Muscle layer of colon (tissue), 2 donors: ENCODE data around the gene TBC1D23.
"Not testable (repeated sequence)": the region's sequence is repeated elsewhere in the genome, so short reads cannot be mapped to it uniquely, and the experiment has no call there.

Experiments used
- H3K27ac ChIP-seq: one replicate; pipeline ENCODE4 v1.7.0; 2013; ENCODE audit warnings: low read depth, mild to moderate bottlenecking, low read length, moderate library complexity
- H3K27me3 ChIP-seq, 2 donors: one replicate each; pipeline ENCODE4 v1.7.0; 2013; ENCODE audit warnings: low read length in 2 of 2, mild to moderate bottlenecking in 2 of 2; ENCODE audit not compliant: insufficient read depth in 2 of 2, control insufficient read depth in 1 of 2
- H3K36me3 ChIP-seq: one replicate; pipeline ENCODE4 v1.7.0; 2013; ENCODE audit warnings: mild to moderate bottlenecking, low read length; ENCODE audit not compliant: insufficient read depth
- H3K4me1 ChIP-seq: one replicate; pipeline ENCODE4 v1.7.0; 2013; ENCODE audit warnings: mild to moderate bottlenecking, low read length; ENCODE audit not compliant: insufficient read depth
- H3K4me3 ChIP-seq, 2 donors: one replicate each; pipeline ENCODE4 v1.7.0; 2013; ENCODE audit warnings: low read length in 2 of 2, low read depth in 1 of 2, mild to moderate bottlenecking in 1 of 2, moderate library complexity in 1 of 2
- H3K9ac ChIP-seq: one replicate; pipeline ENCODE4 v1.7.0; 2013; ENCODE audit warnings: low read length
- H3K9me3 ChIP-seq: one replicate; pipeline ENCODE4 v1.7.0; 2013; ENCODE audit warnings: mild to moderate bottlenecking, low read length
- donor health status: abdominal sarcoma.
- donor health status: Adenocarcinoma of cecum.

The TBC1D23 gene

GRCh38 chr3:100271522-100271921 lies 10.7 kb downstream of the TBC1D23 start:
- H3K4me1 ChIP-seq: peaks cover 18% of the 10 kb centered on the region
- H3K27ac ChIP-seq: no peak overlapping the region
- no peaks in the 10 kb centered on the region for H3K27me3 ChIP-seq
- no peaks in the 10 kb centered on the region for H3K36me3 ChIP-seq
- H3K4me3 ChIP-seq: no peak overlapping the region
- H3K9me3 ChIP-seq: no peaks in the 10 kb centered on the region
- no peak overlapping the region for H3K9ac ChIP-seq

GRCh38 chr3:100272797-100273611 lies 12.2 kb downstream of the TBC1D23 start:
- not testable (repeated sequence) for H3K36me3 ChIP-seq, H3K9me3 ChIP-seq, H3K27me3 ChIP-seq, H3K27ac ChIP-seq, H3K4me3 ChIP-seq, H3K9ac ChIP-seq
- H3K4me1 ChIP-seq: peaks cover 18% of the 10 kb centered on the region

GRCh38 chr3:100274361-100274760 lies 13.6 kb downstream of the TBC1D23 start:
- H3K27me3 ChIP-seq: no peaks in the 10 kb centered on the region
- H3K9ac ChIP-seq: no peak overlapping the region
- no peaks in the 10 kb centered on the region for H3K36me3 ChIP-seq
- no peak overlapping the region for H3K4me3 ChIP-seq
- H3K9me3 ChIP-seq: no peaks in the 10 kb centered on the region
- H3K4me1 ChIP-seq: peaks cover 15% of the 10 kb centered on the region
- no peak overlapping the region for H3K27ac ChIP-seq

- H3K27ac ChIP-seq: no peak overlapping the region
- no peak overlapping the region for H3K9ac ChIP-seq
- H3K9me3 ChIP-seq: no peaks in the 10 kb centered on the region
- H3K4me1 ChIP-seq: peaks cover 6% of the 10 kb centered on the region
- peaks cover 16% of the 10 kb centered on the region for H3K36me3 ChIP-seq
- H3K4me3 ChIP-seq: no peak overlapping the region
- no peaks in the 10 kb centered on the region for H3K27me3 ChIP-seq
Observed at GRCh38 chr3:100277255-100277800, 16.5 kb downstream of the TBC1D23 start.

- Histone ChIP-seq H3K4me3 (no peak overlapping the region), H3K4me1 (peaks cover 6% of the 10 kb centered on the region), H3K27ac (no peak overlapping the region), H3K9me3 (no peaks in the 10 kb centered on the region), H3K27me3 (no peaks in the 10 kb centered on the region), H3K9ac (no peak overlapping the region), H3K36me3 (peaks cover 16% of the 10 kb centered on the region)
Observed at GRCh38 chr3:100278910-100279309, 18.1 kb downstream of the TBC1D23 start.

- H3K4me1 ChIP-seq: no peaks in the 10 kb centered on the region
- peaks cover 13% of the 10 kb centered on the region for H3K36me3 ChIP-seq
- H3K9me3 ChIP-seq: no peaks in the 10 kb centered on the region
Observed at GRCh38 chr3:100288288-100288894, 27.6 kb downstream of the TBC1D23 start.

GRCh38 chr3:100289339-100289738 lies 28.5 kb downstream of the TBC1D23 start:
- no peak overlapping the region for H3K27ac ChIP-seq
- H3K36me3 ChIP-seq: peaks cover 13% of the 10 kb centered on the region
- H3K9me3 ChIP-seq: no peaks in the 10 kb centered on the region

More at GRCh38 chr3:100288288-100288894, 27.6 kb downstream of the TBC1D23 start:
- Histone ChIP-seq H3K4me3 (no peak overlapping the region), H3K27ac (no peak overlapping the region), H3K27me3 (no peaks in the 10 kb centered on the region), H3K9ac (no peak overlapping the region)

GRCh38 chr3:100295089-100295488 lies 34.3 kb downstream of the TBC1D23 start:
- H3K9me3 ChIP-seq: no peaks in the 10 kb centered on the region
- peaks cover 32% of the 10 kb centered on the region for H3K36me3 ChIP-seq
- H3K4me3 ChIP-seq: no peak overlapping the region
- no peak overlapping the region for H3K9ac ChIP-seq
- H3K4me1 ChIP-seq: no peaks in the 10 kb centered on the region
- no peak overlapping the region for H3K27ac ChIP-seq
- H3K27me3 ChIP-seq: no peaks in the 10 kb centered on the region

More at GRCh38 chr3:100289339-100289738, 28.5 kb downstream of the TBC1D23 start:
- H3K9ac ChIP-seq: no peak overlapping the region
- no peaks in the 10 kb centered on the region for H3K27me3 ChIP-seq
- H3K4me1 ChIP-seq: no peaks in the 10 kb centered on the region
- H3K4me3 ChIP-seq: no peak overlapping the region

- H3K36me3 ChIP-seq: peaks cover 27% of the 10 kb centered on the region
- H3K9ac ChIP-seq: no peak overlapping the region
- H3K4me1 ChIP-seq: no peaks in the 10 kb centered on the region
- no peaks in the 10 kb centered on the region for H3K9me3 ChIP-seq
- no peaks in the 10 kb centered on the region for H3K27me3 ChIP-seq
- H3K4me3 ChIP-seq: no peak overlapping the region
- no peak overlapping the region for H3K27ac ChIP-seq
Observed at GRCh38 chr3:100297784-100298183, 37.0 kb downstream of the TBC1D23 start.

- Histone ChIP-seq H3K27ac (no peak overlapping the region), H3K4me3 (no peak overlapping the region), H3K27me3 (no peaks in the 10 kb centered on the region), H3K9me3 (no peaks in the 10 kb centered on the region), H3K36me3 (peaks cover 27% of the 10 kb centered on the region), H3K9ac (no peak overlapping the region), H3K4me1 (no peaks in the 10 kb centered on the region)
Observed at GRCh38 chr3:100299016-100299415, 38.2 kb downstream of the TBC1D23 start.

- Histone ChIP-seq H3K36me3 (peaks cover 26% of the 10 kb centered on the region), H3K27me3 (no peaks in the 10 kb centered on the region), H3K4me1 (no peaks in the 10 kb centered on the region), H3K9ac (no peak overlapping the region), H3K27ac (no peak overlapping the region), H3K9me3 (no peaks in the 10 kb centered on the region), H3K4me3 (no peak overlapping the region)
Observed at GRCh38 chr3:100306695-100307094, 45.9 kb downstream of the TBC1D23 start.
